HEK293 (cell line): Measurements from ENCODE around the gene AGPAT1.

Source experiments
- GLI4 ChIP-seq: fragments of 450-650 bp; formaldehyde crosslinking; IDR thresholded peaks from 2 replicates; pipeline ENCODE4 v1.5.1; 2016; ENCODE audit warnings: missing biosample characterization, missing genetic modification characterization
- HOXA7 ChIP-seq: sonication (generic); formaldehyde crosslinking; IDR thresholded peaks from 2 replicates; pipeline ENCODE4 v1.8.1; 2022; ENCODE audit warnings: missing genetic modification reagents, borderline replicate concordance
- HOXD13 ChIP-seq: sonication (generic); formaldehyde crosslinking; IDR thresholded peaks from 2 replicates; pipeline ENCODE4 v1.8.0; 2022; ENCODE audit warnings: missing genetic modification reagents, borderline replicate concordance
- KLF16 ChIP-seq: fragments of 450-650 bp; formaldehyde crosslinking; IDR thresholded peaks from 2 replicates; pipeline ENCODE4 v1.5.1; 2017; ENCODE audit warnings: missing biosample characterization, missing genetic modification characterization
- SP2 ChIP-seq: fragments of 450-650 bp; formaldehyde crosslinking; IDR thresholded peaks from 2 replicates; pipeline ENCODE4 v1.5.1; 2016; ENCODE audit warnings: missing biosample characterization, missing genetic modification characterization
- YY2 ChIP-seq: fragments of 450-650 bp; formaldehyde crosslinking; IDR thresholded peaks from 2 replicates; pipeline ENCODE4 v1.5.1; 2016; ENCODE audit warnings: missing biosample characterization, missing genetic modification characterization
- ZBTB49 ChIP-seq: fragments of 450-650 bp; formaldehyde crosslinking; IDR thresholded peaks from 2 replicates; pipeline ENCODE4 v1.5.1; 2016; ENCODE audit warnings: missing biosample characterization, missing genetic modification characterization, low read depth
- ZEB2 ChIP-seq: fragments of 450-650 bp; formaldehyde crosslinking; IDR thresholded peaks from 2 replicates; pipeline ENCODE4 v1.5.1; 2016; ENCODE audit warnings: missing biosample characterization, missing genetic modification characterization
- ZNF114 ChIP-seq: fragments of 450-650 bp; formaldehyde crosslinking; IDR thresholded peaks from 2 replicates; pipeline ENCODE4 v1.5.0; 2017; ENCODE audit warnings: missing biosample characterization, missing genetic modification characterization
- ZNF132 ChIP-seq: fragments of 450-650 bp; formaldehyde crosslinking; IDR thresholded peaks from 2 replicates; pipeline ENCODE4 v1.5.1; 2017; ENCODE audit warnings: missing biosample characterization, missing genetic modification characterization, borderline replicate concordance
- ZNF239 ChIP-seq: fragments of 450-650 bp; formaldehyde crosslinking; IDR thresholded peaks from 2 replicates; pipeline ENCODE4 v1.5.1; 2016; ENCODE audit warnings: missing biosample characterization, missing genetic modification characterization
- ZNF266 ChIP-seq: fragments of 450-650 bp; formaldehyde crosslinking; IDR thresholded peaks from 2 replicates; pipeline ENCODE4 v1.5.1; 2016; ENCODE audit warnings: missing biosample characterization, missing genetic modification characterization, low read depth
- ZNF280C ChIP-seq: fragments of 450-650 bp; formaldehyde crosslinking; IDR thresholded peaks from 2 replicates; pipeline ENCODE4 v1.5.1; 2016; ENCODE audit warnings: missing biosample characterization, missing genetic modification characterization
- ZNF292 ChIP-seq: fragments of 450-650 bp; formaldehyde crosslinking; IDR thresholded peaks from 2 replicates; pipeline ENCODE4 v1.5.1; 2016; ENCODE audit warnings: low read depth, missing biosample characterization, missing genetic modification characterization, borderline replicate concordance
- ZNF324 ChIP-seq: fragments of 450-650 bp; formaldehyde crosslinking; IDR thresholded peaks from 2 replicates; pipeline ENCODE4 v1.5.1; 2016; ENCODE audit warnings: missing biosample characterization, missing genetic modification characterization
- ZNF37A ChIP-seq: fragments of 450-650 bp; IDR thresholded peaks from 2 replicates; pipeline ENCODE4 v1.5.1; 2018; ENCODE audit warnings: missing biosample characterization, missing genetic modification characterization
- ZNF433 ChIP-seq: fragments of 450-650 bp; formaldehyde crosslinking; IDR thresholded peaks from 2 replicates; pipeline ENCODE4 v1.5.1; 2016; ENCODE audit warnings: missing biosample characterization, missing genetic modification characterization, low read depth
- ZNF514 ChIP-seq: fragments of 450-650 bp; formaldehyde crosslinking; IDR thresholded peaks from 2 replicates; pipeline ENCODE4 v1.5.1; 2016; ENCODE audit warnings: missing biosample characterization, missing genetic modification characterization
- ZNF529 ChIP-seq: fragments of 450-650 bp; formaldehyde crosslinking; IDR thresholded peaks from 2 replicates; pipeline ENCODE4 v1.5.1; 2017; ENCODE audit warnings: missing genetic modification characterization, missing biosample characterization; ENCODE audit not compliant: insufficient replicate concordance
- ZNF549 ChIP-seq: fragments of 450-650 bp; IDR thresholded peaks from 2 replicates; pipeline ENCODE4 v1.5.1; 2018; ENCODE audit warnings: missing biosample characterization, missing genetic modification characterization, mild to moderate bottlenecking, inconsistent platforms, moderate library complexity
- ZNF558 ChIP-seq: fragments of 450-650 bp; formaldehyde crosslinking; IDR thresholded peaks from 2 replicates; pipeline ENCODE4 v1.5.1; 2016; ENCODE audit warnings: missing biosample characterization, missing genetic modification characterization
- ZNF747 ChIP-seq: fragments of 450-650 bp; formaldehyde crosslinking; IDR thresholded peaks from 2 replicates; pipeline ENCODE4 v1.5.1; 2016; ENCODE audit warnings: missing biosample characterization, missing genetic modification characterization
- ZNF76 ChIP-seq: fragments of 450-650 bp; formaldehyde crosslinking; IDR thresholded peaks from 2 replicates; pipeline ENCODE4; 2016; ENCODE audit warnings: low read depth, missing biosample characterization, missing genetic modification characterization, borderline replicate concordance
- ZSCAN4 ChIP-seq: fragments of 450-650 bp; formaldehyde crosslinking; IDR thresholded peaks from 2 replicates; pipeline ENCODE4 v1.5.1; 2017; ENCODE audit warnings: missing biosample characterization, missing genetic modification characterization
- TF ChIP-seq, protein P1 (sequence below): IDR thresholded peaks from 2 replicates; pipeline ENCODE4 v1.6.1; 2011; ENCODE audit warnings: mild to moderate bottlenecking, low read depth, low read length, borderline replicate concordance
- TF ChIP-seq, protein P2 (sequence below): fragments of 450-650 bp; formaldehyde crosslinking; conservative IDR thresholded peaks from 2 replicates; pipeline ENCODE4 v1.5.1; 2016; ENCODE audit warnings: low read depth, missing biosample characterization, missing genetic modification characterization
- TF ChIP-seq, protein P3 (sequence below): fragments of 450-650 bp; formaldehyde crosslinking; IDR thresholded peaks from 2 replicates; pipeline ENCODE4 v1.5.1; 2016; ENCODE audit warnings: missing biosample characterization, missing genetic modification characterization

Gene AGPAT1

GRCh38 chr6:32177183-32177787 is 1.4 kb upstream of the AGPAT1 start (continued):
- TF ChIP-seq HOXD13 (CRISPR knock-in tag) (no peak), ZEB2 (tag by site-specific recombination) (no peak; the same call in none of the 2 replicates), SP2 (tag by site-specific recombination) (peak; percentile 3), ZNF514 (tag by site-specific recombination) (no peak), ZNF558 (tag by site-specific recombination) (peak; percentile 53; the same call in 1 of the 2 replicates), ZNF292 (tag by site-specific recombination) (no peak), ZNF266 (no peak), ZNF549 (tag by site-specific recombination) (no peak), YY2 (tag by site-specific recombination) (no peak), ZNF280C (tag by site-specific recombination) (no peak), ZNF239 (tag by site-specific recombination) (no peak), KLF16 (tag by site-specific recombination) (peak; percentile 26; the same call in 1 of the 2 replicates), ZNF37A (no peak), ZNF76 (tag by site-specific recombination) (peak; percentile 39; the same call in 1 of the 2 replicates), GLI4 (tag by site-specific recombination) (no peak), ZNF114 (tag by site-specific recombination) (no peak), HOXA7 (CRISPR knock-in tag) (no peak), ZNF529 (tag by site-specific recombination) (no peak), ZNF324 (tag by site-specific recombination) (peak; percentile 25; the same call in 1 of the 2 replicates), ZNF433 (tag by site-specific recombination) (no peak), ZBTB49 (tag by site-specific recombination) (no peak), ZSCAN4 (tag by site-specific recombination) (no peak), ZNF747 (no peak), ZNF132 (tag by site-specific recombination) (no peak)
- TF ChIP-seq, protein P1, sequence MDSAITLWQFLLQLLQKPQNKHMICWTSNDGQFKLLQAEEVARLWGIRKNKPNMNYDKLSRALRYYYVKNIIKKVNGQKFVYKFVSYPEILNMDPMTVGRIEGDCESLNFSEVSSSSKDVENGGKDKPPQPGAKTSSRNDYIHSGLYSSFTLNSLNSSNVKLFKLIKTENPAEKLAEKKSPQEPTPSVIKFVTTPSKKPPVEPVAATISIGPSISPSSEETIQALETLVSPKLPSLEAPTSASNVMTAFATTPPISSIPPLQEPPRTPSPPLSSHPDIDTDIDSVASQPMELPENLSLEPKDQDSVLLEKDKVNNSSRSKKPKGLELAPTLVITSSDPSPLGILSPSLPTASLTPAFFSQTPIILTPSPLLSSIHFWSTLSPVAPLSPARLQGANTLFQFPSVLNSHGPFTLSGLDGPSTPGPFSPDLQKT, result no peak
- TF ChIP-seq, protein P2, sequence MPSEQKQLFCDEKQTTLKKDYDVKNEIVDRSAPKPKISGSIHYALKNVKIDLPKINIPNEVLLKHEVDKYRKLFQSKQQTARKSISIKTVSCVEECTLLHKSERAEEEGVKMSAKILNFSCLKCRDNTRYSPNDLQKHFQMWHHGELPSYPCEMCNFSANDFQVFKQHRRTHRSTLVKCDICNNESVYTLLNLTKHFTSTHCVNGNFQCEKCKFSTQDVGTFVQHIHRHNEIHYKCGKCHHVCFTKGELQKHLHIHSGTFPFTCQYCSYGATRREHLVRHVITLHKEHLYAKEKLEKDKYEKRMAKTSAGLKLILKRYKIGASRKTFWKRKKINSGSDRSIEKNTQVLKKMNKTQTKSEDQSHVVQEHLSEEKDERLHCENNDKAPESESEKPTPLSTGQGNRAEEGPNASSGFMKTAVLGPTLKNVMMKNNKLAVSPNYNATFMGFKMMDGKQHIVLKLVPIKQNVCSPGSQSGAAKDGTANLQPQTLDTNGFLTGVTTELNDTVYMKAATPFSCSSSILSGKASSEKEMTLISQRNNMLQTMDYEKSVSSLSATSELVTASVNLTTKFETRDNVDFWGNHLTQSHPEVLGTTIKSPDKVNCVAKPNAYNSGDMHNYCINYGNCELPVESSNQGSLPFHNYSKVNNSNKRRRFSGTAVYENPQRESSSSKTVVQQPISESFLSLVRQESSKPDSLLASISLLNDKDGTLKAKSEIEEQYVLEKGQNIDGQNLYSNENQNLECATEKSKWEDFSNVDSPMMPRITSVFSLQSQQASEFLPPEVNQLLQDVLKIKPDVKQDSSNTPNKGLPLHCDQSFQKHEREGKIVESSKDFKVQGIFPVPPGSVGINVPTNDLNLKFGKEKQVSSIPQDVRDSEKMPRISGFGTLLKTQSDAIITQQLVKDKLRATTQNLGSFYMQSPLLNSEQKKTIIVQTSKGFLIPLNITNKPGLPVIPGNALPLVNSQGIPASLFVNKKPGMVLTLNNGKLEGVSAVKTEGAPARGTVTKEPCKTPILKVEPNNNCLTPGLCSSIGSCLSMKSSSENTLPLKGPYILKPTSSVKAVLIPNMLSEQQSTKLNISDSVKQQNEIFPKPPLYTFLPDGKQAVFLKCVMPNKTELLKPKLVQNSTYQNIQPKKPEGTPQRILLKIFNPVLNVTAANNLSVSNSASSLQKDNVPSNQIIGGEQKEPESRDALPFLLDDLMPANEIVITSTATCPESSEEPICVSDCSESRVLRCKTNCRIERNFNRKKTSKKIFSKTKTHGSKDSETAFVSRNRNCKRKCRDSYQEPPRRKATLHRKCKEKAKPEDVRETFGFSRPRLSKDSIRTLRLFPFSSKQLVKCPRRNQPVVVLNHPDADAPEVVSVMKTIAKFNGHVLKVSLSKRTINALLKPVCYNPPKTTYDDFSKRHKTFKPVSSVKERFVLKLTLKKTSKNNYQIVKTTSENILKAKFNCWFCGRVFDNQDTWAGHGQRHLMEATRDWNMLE (tag by site-specific recombination), result 0 out of 2 replicates have a peak, but pooled peaks have one; percentile 11
- TF ChIP-seq, protein P3, sequence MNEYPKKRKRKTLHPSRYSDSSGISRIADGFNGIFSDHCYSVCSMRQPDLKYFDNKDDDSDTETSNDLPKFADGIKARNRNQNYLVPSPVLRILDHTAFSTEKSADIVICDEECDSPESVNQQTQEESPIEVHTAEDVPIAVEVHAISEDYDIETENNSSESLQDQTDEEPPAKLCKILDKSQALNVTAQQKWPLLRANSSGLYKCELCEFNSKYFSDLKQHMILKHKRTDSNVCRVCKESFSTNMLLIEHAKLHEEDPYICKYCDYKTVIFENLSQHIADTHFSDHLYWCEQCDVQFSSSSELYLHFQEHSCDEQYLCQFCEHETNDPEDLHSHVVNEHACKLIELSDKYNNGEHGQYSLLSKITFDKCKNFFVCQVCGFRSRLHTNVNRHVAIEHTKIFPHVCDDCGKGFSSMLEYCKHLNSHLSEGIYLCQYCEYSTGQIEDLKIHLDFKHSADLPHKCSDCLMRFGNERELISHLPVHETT (tag by site-specific recombination), result peak; percentile 24; the same call in 1 of the 2 replicates
